CD14-positive monocyte (primary cell): ENCODE data around the gene GAS7. TPM values are rescaled to one million over a fixed set of nuclear protein-coding genes. Genes with fewer than 3 reads are reported as not detected.

Experiments
- DNase-seq, 3 donors: peaks; one replicate each; pipeline ENCODE4 v3.0.0-alpha.2; 2011 to 2022
- H2AFZ ChIP-seq: 2 replicates; pipeline ENCODE4 v1.6.0; 2012; ENCODE audit warnings: mild to moderate bottlenecking, low read depth, low read length, inconsistent platforms; ENCODE audit not compliant: insufficient read depth, poor library complexity, severe bottlenecking
- H3K27ac ChIP-seq, 2 donors: 1 replicate in 1 of 2; 2 replicates in 1 of 2; pipeline ENCODE4 v1.5.1; 2012 to 2013; ENCODE audit warnings: low read length in 2 of 2, control low read depth in 1 of 2, inconsistent platforms in 1 of 2, low read depth in 1 of 2, mild to moderate bottlenecking in 1 of 2
- H3K27me3 ChIP-seq, 2 donors: one replicate each; pipeline versions ENCODE4 v1.6.0 to v1.6.1; 2011 to 2013; ENCODE audit warnings: low read length in 2 of 2; ENCODE audit not compliant: control insufficient read depth in 2 of 2, insufficient read depth in 2 of 2
- H3K36me3 ChIP-seq, 2 donors: replicated peaks in 1 of 2; 1 replicate in 1 of 2; 2 replicates in 1 of 2; pipeline versions ENCODE4 v1.5.1 to v1.6.1; 2012 to 2013; ENCODE audit warnings: low read length in 2 of 2, control low read depth in 1 of 2, inconsistent platforms in 1 of 2, mild to moderate bottlenecking in 1 of 2; ENCODE audit not compliant: insufficient read depth in 2 of 2, control insufficient read depth in 1 of 2
- H3K4me1 ChIP-seq, 2 donors: 1 replicate in 1 of 2; 2 replicates in 1 of 2; pipeline versions ENCODE4 v1.5.1 to v1.6.1; 2012 to 2013; ENCODE audit warnings: low read length in 2 of 2, control low read depth in 1 of 2, inconsistent platforms in 1 of 2, mild to moderate bottlenecking in 1 of 2, moderate library complexity in 1 of 2; ENCODE audit not compliant: insufficient read depth in 2 of 2, control insufficient read depth in 1 of 2
- H3K4me2 ChIP-seq: replicated peaks from 2 replicates; pipeline ENCODE3; 2012; ENCODE audit warnings: low read length, moderate library complexity, mild to moderate bottlenecking; ENCODE audit not compliant: poor library complexity, severe bottlenecking; ENCODE audit errors: extremely low read depth
- H3K4me3 ChIP-seq, 3 experiments: fragments of 200-600 bp in 1 of 3; sonication (generic) in 1 of 3; replicated peaks in 1 of 3; 1 replicate in 2 of 3; 2 replicates in 1 of 3; pipeline ENCODE4 v1.5.1; 2011 to 2013; ENCODE audit warnings: low read length in 3 of 3, mild to moderate bottlenecking in 3 of 3, control low read depth in 2 of 3, low read depth in 2 of 3, inconsistent platforms in 1 of 3, moderate library complexity in 1 of 3
- H3K79me2 ChIP-seq: 2 replicates; pipeline ENCODE4 v1.6.0; 2012; ENCODE audit warnings: mild to moderate bottlenecking, control low read depth, inconsistent platforms, low read length, moderate library complexity; ENCODE audit not compliant: insufficient read depth
- H3K9ac ChIP-seq: 2 replicates; pipeline ENCODE4 v1.6.0; 2017; ENCODE audit warnings: low read length, mild to moderate bottlenecking; ENCODE audit not compliant: insufficient read depth, poor library complexity, severe bottlenecking
- H3K9me3 ChIP-seq, 2 donors: replicated peaks in 1 of 2; 1 replicate in 1 of 2; 2 replicates in 1 of 2; pipeline versions ENCODE4 v1.5.1 to v1.6.1; 2012 to 2013; ENCODE audit warnings: low read length in 2 of 2, control low read depth in 1 of 2; ENCODE audit not compliant: control insufficient read depth in 1 of 2, insufficient read depth in 1 of 2
- H4K20me1 ChIP-seq: 2 replicates; pipeline ENCODE4 v1.6.0; 2012; ENCODE audit warnings: mild to moderate bottlenecking, low read length, control low read depth, moderate library complexity; ENCODE audit not compliant: insufficient read depth
- H3K27ac Mint-ChIP-seq, 7 donors: one replicate each; pipeline ENCODE4 v1.8.0; 2020; ENCODE audit warnings: mild to moderate bottlenecking in 7 of 7, mixed read lengths in 7 of 7, moderate library complexity in 6 of 7, inconsistent platforms in 2 of 7
- H3K27me3 Mint-ChIP-seq, 3 donors: one replicate each; pipeline ENCODE4 v1.8.0; 2021 to 2022; ENCODE audit warnings: low read depth in 3 of 3, mild to moderate bottlenecking in 3 of 3, mixed read lengths in 3 of 3, moderate library complexity in 3 of 3, inconsistent platforms in 1 of 3
- H3K36me3 Mint-ChIP-seq, 2 donors: one replicate each; pipeline ENCODE4 v1.8.0; 2020; ENCODE audit warnings: mixed read lengths in 2 of 2, inconsistent platforms in 1 of 2, mild to moderate bottlenecking in 1 of 2
- H3K4me1 Mint-ChIP-seq: one replicate; pipeline ENCODE4 v1.8.0; 2020; ENCODE audit warnings: mild to moderate bottlenecking, mixed read lengths
- H3K4me3 Mint-ChIP-seq, 2 donors: one replicate each; pipeline ENCODE4 v1.8.0; 2020; ENCODE audit warnings: mild to moderate bottlenecking in 2 of 2, mixed read lengths in 2 of 2, moderate library complexity in 1 of 2
- H3K9me3 Mint-ChIP-seq, 7 donors: one replicate each; pipeline ENCODE4 v1.8.0; 2020 to 2022; ENCODE audit warnings: mixed read lengths in 7 of 7, mild to moderate bottlenecking in 6 of 7, moderate library complexity in 6 of 7, inconsistent platforms in 2 of 7
- CTCF ChIP-seq: fragments of 200-600 bp; IDR thresholded peaks from one replicate; pipeline ENCODE4 v1.8.0; 2022; ENCODE audit warnings: antibody characterized with exemption, mild to moderate bottlenecking
- whole genome bisulfite sequencing: methylation state at CpG from one replicate; pipeline ENCODE4 v1.1.5; 2013; ENCODE audit warnings: missing lambda C conversion rate; ENCODE audit not compliant: insufficient coverage; 5-methylcytosine and 5-hydroxymethylcytosine counted together
- intact Hi-C, 2 donors: fragments of 100-400 bp; cut with micrococcal nuclease; formaldehyde crosslinking; loops; one replicate each; pipeline versions ENCODE4 v1.15.0 to v1.15.1; 2023
- polyA plus RNA-seq, 3 donors: library from polyadenylated mRNA; depleted of rRNA in 1 of 3; unstranded in 2 of 3; stranded (reverse) in 1 of 3; fragments of 300-500 nt in 2 of 3; fragments of >200 nt in 1 of 3; fragmentation: Illumina TruSeq in 2 of 3; gene quantifications; 1 replicate in 2 of 3; 2 replicates in 1 of 3; pipeline ENCODE4 v1.2.3, GENCODE V29; 2012 to 2021

GAS7 gene
- polyA plus RNA-seq, 3 donors, result 53.1 to 91.9 (median 66.6) TPM

GRCh38 chr17:9991796-9992195 is 206.6 kb downstream of the GAS7 start:
- Histone ChIP-seq H3K36me3 (peaks cover 0 to 27% of the 10 kb centered on the region in 2 donors), H3K4me3 (no peak overlapping the region), H4K20me1 (peaks cover 73% of the 10 kb centered on the region), H3K4me2 (no peak overlapping the region), H3K79me2 (peaks cover 73% of the 10 kb centered on the region), H3K27me3 (no peaks in the 10 kb centered on the region), H3K9ac (no peak overlapping the region), H3K27ac (no peak overlapping the region), H3K9me3 (peaks cover 0 to 4% of the 10 kb centered on the region in 2 donors), H3K4me1 (peaks cover 16 to 26% of the 10 kb centered on the region in 2 donors), H2AFZ (no peak overlapping the region)
- Mint-ChIP-seq H3K9me3 (peaks cover 0 to 9% (median 6%) of the 10 kb centered on the region in 7 donors), H3K4me3 (no peak overlapping the region), H3K36me3 (peaks cover 23 to 57% of the 10 kb centered on the region in 2 donors), H3K27ac (peak overlapping the region in 3 of 7 donors; percentile 23 to 44 (median 37)), H3K27me3 (peaks cover 0 to 2% (median 1%) of the 10 kb centered on the region in 3 donors), H3K4me1 (peaks cover 24% of the 10 kb centered on the region)
- intact Hi-C loops, result no loop called here
- no peak for TF ChIP-seq CTCF
- DNase-seq, result no peak
- WGBS, result 100% methylated on average over 4 of the region's 7 CpGs

GRCh38 chr17:9991351-9991750 is 207.1 kb downstream of the GAS7 start:
- H3K27ac Mint-ChIP-seq, result peak overlapping the region in 5 of 7 donors; percentile 2 to 73 (median 37)
- no peak overlapping the region for H3K4me2 ChIP-seq
- H3K9me3 Mint-ChIP-seq, result peaks cover 0 to 9% (median 6%) of the 10 kb centered on the region in 7 donors
- no peak for DNase-seq
- H3K27me3 ChIP-seq, result no peaks in the 10 kb centered on the region
- peaks cover 28% of the 10 kb centered on the region for H3K4me1 Mint-ChIP-seq
- no peak overlapping the region for H2AFZ ChIP-seq
- WGBS, result 100% methylated on average over 1 of the region's 7 CpGs
- intact Hi-C loops, result no loop called here
- peaks cover 76% of the 10 kb centered on the region for H4K20me1 ChIP-seq
- peaks cover 26 to 60% of the 10 kb centered on the region in 2 donors for H3K36me3 Mint-ChIP-seq
- H3K4me3 Mint-ChIP-seq, result no peak overlapping the region
- TF ChIP-seq CTCF, result no peak
- H3K27ac ChIP-seq, result peak overlapping the region in 1 of 2 donors; percentile 54
- H3K79me2 ChIP-seq, result peaks cover 75% of the 10 kb centered on the region
- H3K4me1 ChIP-seq, result peaks cover 21 to 30% of the 10 kb centered on the region in 2 donors
- H3K4me3 ChIP-seq, result no peak overlapping the region
- peaks cover 0 to 29% of the 10 kb centered on the region in 2 donors for H3K36me3 ChIP-seq
- peaks cover 0 to 4% of the 10 kb centered on the region in 2 donors for H3K9me3 ChIP-seq
- H3K27me3 Mint-ChIP-seq, result peaks cover 0 to 2% (median 0%) of the 10 kb centered on the region in 3 donors
- no peak overlapping the region for H3K9ac ChIP-seq
